ENCODE measurements around the gene SEC16B.

GRCh38 chr1:177958092-177958491 lies 11.8 kb downstream of the SEC16B start:
- no peak for TF ChIP-seq CREB1 (IDR thresholded peaks at IDR 0.05)
- TF ChIP-seq TAF1 (IDR thresholded peaks at IDR 0.05; ENCODE audit: low read depth, low read length): no peak
- TF ChIP-seq NANOG (IDR thresholded peaks at IDR 0.05; ENCODE audit: insufficient read depth, low read depth, low read length, poor library complexity, severe bottlenecking): no peak

All from H1 (cell line).